HG03108 (cell line): ENCODE data around the gene HAND2.

Source experiments
- ATAC-seq: cut with Tn5 transposase; IDR thresholded peaks from one replicate; pipeline ENCODE4 v1.9.1; 2021; ENCODE audit warnings: moderate library complexity; ENCODE audit not compliant: unreplicated experiment

The HAND2 gene

DNA sequence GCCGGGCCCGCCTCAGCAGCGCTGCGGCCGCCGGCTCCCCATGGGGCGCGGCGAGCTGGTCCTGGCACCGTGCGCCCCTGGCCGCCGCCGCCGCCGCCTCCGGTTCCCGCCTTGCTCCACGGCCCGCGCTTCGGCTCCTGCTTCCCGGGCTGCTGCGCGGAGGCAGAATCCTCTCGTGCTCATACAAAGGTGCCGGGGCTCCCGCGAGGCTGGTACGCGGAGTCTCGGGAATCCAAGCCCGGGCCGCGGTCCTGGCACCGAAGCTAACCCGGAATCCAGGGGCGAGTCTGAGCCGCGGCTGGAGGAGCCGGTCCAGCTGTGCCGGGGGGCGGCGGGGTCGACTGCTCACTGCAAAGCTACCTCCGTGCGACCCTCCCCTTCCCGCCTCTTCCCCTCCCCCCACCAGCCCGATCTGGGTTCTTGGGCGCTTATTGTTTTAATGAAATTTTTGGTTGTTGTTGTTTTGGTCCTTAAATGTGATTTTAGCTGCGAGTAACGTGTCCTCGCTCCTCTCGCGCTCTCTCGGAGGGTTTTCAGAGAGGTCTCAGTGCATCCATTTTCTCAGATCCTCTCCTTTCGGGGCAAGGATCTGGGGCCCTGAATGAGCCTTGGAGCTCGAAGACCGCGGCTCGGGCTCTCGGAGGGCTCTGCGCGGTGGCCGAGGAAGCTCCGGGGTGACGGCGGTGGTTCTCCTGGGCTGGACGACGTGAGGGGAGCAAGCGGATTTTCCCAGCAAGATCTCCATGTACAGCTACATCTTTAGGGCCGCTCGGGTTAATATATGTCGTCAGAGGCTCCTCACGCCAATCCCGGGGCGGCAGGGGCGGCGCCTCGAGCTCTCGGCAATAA lies at the start of gene HAND2:
Gene HAND2, minus strand, starts transcription at position 753 of the 849 bp plus-strand sequence. CDS start 940 bp downstream, outside the sequence.
- ATAC-seq: no peak

GRCh38 chr4:173578956-173579355 lies 48.9 kb upstream of the HAND2 start:
- no peak for ATAC-seq

- no peak for ATAC-seq
Measured at GRCh38 chr4:173577963-173578362, 47.9 kb upstream of the HAND2 start.

- ATAC-seq: no peak
Measured at GRCh38 chr4:173575482-173576152, 45.6 kb upstream of the HAND2 start.

DNA sequence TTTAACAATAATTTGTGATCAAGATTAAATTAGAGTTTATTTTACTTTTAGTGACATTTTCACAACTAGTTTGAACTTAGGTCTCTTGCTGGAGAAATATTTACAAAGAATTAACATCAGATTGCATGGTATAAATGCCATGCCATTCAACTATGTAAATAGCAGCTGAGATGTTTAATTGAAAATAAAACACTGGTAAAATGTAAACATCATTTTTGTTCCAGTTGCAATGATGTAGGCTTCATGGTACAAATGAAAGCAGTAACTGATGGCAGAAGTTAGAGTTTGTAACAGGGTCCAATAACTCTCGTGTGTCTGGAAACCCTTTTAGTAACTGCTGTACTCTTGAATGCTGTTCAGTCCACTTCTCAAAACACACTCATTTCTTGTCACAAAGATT lies 43.7 kb upstream of the HAND2 start:
- no peak for ATAC-seq

GRCh38 chr4:173573286-173573685 lies 43.3 kb upstream of the HAND2 start:
- no peak for ATAC-seq

DNA sequence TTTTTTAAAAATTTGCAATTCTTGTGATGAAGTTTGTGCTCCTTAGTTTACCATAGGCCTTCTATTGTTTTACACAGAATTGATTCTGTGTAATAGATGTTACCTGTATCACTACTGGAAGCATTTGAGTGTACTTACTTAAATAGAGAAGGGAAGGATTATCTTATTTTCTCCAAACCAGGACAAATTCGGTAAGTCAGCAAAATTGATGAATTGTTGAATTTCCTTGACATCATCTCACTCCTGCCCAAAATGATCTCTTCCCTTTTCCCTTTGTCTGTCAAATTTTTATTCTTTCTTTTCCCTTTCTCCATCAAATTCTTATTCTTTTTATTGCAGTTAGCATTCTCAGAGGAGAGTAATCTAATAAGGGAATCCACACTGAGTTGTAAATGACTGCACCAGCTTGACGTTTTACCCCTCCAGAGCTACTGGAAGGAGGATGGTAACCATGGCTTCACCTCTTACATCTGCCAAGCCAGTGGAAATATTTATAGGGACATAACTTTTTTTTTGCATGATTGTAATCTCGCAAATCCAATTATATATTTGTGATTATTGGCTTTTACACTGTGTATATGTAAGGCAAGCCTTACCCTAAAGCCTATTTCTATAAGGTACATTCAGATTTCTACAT lies 42.6 kb upstream of the HAND2 start:
- no peak for ATAC-seq

GRCh38 chr4:173571620-173572019 lies 41.6 kb upstream of the HAND2 start:
- ATAC-seq: no peak

DNA sequence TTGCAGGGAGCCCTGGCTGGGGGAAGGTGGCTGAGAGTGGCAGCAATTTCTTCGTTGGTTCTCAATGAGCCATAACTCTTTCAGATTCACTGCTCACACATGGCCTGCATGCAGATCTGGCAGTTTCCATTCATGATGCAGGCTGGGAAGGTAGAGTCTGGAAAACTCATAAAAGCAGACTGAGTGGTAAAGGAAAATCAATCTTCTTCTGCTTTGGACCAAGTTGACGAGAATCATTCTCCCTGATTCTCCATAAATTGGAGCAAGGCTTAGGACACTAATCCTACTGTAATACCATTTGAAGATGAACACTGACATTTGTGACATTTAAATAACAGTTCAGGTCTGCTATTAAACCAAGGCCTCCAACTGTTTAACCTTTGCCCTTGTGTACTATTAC lies 35.3 kb upstream of the HAND2 start:
- ATAC-seq: no peak

GRCh38 chr4:173564461-173564860 lies 34.4 kb upstream of the HAND2 start:
- no peak for ATAC-seq

GRCh38 chr4:173560896-173561295 lies 30.9 kb upstream of the HAND2 start:
- no peak for ATAC-seq

DNA sequence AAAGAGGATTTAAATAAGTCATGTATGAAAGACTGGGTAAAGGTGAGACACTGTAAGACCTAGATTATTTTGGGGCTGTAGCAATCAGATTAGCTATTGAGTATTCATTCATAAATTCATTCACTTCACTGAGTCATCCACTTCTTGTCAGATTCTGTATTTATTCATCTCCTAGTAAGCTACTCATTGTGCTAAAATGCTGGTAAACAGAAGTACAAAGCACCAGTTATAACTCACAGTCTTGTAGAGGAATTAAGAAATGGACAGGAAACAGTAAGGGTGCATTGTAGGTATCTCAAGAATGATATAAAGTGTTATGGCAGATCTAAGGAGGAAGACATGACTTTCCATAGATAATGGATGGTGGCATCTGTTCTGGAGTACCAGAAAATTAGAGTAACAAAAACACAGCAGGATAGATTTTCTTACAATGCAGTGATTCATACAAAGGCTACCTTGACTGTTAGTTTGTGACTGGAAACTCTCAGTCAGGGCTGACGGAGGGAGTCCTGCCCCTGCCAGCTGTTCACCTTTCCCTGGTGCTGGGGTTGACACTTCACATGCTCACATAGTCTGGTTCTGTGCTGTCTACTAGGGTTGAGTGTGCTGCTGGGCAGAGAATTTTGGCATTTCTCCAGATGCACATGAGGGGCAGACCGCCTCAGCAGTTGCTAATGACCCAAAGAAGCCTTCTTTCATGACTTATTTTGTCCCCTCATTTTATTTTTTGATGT lies 26.5 kb upstream of the HAND2 start:
- no peak for ATAC-seq

DNA sequence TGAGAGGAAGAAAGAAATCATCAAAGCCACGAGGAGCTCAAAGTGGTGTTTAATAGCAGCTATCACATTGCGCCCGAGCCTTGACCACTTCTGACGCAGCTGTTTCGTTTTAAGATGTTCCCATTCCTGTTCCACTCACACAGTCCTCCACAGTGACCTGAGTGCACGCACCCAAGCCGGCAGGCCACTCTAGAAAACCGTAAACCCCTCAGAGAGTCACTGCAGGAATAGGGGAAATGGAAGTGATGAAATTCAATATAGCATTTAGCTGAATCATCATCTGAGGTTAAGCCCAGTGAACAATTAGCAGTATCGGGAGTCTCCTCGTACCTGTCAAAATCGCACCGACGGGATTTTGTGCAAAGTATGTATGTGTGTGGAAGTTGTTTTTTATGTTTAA lies 17.9 kb upstream of the HAND2 start:
- ATAC-seq: no peak

- no peak for ATAC-seq
Measured at GRCh38 chr4:173546776-173547175, 16.7 kb upstream of the HAND2 start.

- ATAC-seq: no peak
Measured at GRCh38 chr4:173545440-173545839, 15.4 kb upstream of the HAND2 start.

- no peak for ATAC-seq
Measured at GRCh38 chr4:173543266-173543665, 13.2 kb upstream of the HAND2 start.

GRCh38 chr4:173539986-173540385 lies 10.0 kb upstream of the HAND2 start:
- ATAC-seq: no peak

DNA sequence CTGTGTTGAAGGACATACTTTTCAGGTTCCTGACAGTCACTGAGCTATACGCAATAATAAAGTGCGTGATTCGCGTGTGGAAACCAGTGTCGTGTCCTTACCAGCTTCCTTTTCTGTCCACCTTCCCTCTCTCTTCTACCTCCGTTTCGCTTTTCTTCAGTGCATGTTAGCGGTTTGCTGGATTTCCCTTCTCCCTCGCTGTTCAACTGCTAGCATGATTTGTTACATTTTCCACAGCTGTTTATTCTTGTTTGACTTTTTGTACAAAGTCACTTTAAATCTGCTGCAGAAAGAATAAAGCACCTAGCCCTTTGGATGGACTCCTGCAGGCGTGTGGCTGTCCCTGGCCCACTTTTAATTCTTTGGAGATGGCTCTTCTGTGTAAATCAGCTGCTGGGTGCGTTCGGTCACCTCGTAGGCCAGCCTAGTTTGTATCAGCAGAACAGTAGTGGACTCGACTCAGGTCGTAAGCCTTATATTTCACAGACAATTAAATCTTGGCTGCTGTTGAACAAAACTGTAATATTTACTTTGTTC lies 8.9 kb upstream of the HAND2 start:
- no peak for ATAC-seq

DNA sequence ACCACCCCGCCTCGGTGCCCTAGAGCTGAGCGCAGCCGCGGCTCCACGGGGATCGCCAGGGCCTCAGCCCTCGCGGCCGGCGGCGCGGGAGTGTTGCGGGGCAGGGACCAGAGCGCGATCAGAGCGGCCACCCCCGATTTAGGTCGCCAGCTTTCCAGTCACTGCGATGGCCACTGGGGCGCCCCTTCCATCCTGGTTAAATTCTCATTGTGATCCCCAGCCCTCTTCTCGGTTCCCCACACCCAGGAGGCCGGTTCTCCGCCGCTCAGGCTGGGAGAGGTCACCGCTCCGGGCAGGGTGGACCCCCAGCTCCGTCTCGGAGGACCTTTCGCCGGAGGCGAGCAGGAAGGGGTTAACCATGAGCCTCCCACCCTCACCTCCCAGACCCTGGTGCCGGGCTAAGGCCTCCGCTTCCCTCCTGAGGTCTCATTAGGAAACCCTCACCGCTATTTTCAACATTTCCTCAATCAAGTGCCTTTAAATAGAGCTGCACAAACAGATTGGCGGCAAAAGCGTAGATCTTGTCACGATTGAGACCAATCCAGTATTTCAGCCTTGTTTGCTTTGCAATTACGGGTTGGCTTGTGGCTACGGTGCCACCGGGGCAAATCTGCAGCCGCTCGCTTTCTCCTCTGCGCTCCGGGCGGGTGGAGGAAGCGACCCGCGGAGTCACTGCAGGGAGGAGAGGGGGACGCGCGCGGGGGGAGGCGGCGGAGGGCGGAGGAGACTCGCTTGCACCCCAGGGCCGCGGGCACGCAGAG lies 8.3 kb upstream of the HAND2 start:
- ATAC-seq: no peak

DNA sequence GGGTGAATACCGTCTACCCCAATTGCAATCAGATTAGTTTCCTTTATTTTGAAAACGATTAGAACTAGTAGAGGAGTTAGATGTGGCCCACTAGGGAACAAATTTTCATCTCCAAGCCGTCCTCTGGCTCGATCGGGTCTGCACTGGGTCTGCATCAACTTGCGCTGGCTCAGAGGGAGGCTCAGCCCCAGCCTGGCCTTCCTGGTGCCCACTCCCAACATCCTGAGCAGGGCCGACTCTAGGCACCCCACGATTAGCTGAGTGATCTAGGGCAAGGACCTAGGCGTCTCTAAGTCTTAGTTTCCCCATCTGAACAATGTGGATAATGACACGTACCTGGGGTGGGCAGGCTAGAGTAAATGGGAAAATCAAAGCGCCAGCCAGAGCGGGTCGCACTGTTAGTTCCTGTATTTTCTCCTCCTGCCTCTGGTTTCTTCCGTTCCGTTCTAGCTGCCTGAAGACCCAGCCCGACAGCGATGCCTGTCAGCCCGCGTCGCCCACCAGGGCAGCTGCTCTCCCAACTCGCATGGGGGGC lies 7.7 kb upstream of the HAND2 start:
- no peak for ATAC-seq
